OCI-LY3 (cell line): ENCODE measurements around the gene COG3.

Experiments
- EZH2phosphoT487 ChIP-seq: fragments of 200-600 bp; shearing (Covaris generic); IDR thresholded peaks from 2 replicates; pipeline ENCODE4 v1.6.1; 2018; ENCODE audit warnings: antibody characterized with exemption, mixed run types, low read depth
- TF ChIP-seq, protein P1 (sequence below): fragments of 200-600, 300-600 bp; sonication (generic); IDR thresholded peaks from 2 replicates; pipeline ENCODE4 v1.5.1; 2014; ENCODE audit warnings: antibody characterized with exemption, low read length, low read depth

GRCh38 chr13:45417790-45418534, 46.8 kb upstream of the COG3 start, which contains the start of gene SLC25A30:
- TF ChIP-seq, protein P1, sequence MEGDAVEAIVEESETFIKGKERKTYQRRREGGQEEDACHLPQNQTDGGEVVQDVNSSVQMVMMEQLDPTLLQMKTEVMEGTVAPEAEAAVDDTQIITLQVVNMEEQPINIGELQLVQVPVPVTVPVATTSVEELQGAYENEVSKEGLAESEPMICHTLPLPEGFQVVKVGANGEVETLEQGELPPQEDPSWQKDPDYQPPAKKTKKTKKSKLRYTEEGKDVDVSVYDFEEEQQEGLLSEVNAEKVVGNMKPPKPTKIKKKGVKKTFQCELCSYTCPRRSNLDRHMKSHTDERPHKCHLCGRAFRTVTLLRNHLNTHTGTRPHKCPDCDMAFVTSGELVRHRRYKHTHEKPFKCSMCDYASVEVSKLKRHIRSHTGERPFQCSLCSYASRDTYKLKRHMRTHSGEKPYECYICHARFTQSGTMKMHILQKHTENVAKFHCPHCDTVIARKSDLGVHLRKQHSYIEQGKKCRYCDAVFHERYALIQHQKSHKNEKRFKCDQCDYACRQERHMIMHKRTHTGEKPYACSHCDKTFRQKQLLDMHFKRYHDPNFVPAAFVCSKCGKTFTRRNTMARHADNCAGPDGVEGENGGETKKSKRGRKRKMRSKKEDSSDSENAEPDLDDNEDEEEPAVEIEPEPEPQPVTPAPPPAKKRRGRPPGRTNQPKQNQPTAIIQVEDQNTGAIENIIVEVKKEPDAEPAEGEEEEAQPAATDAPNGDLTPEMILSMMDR = no peak
- TF ChIP-seq EZH2phosphoT487 = no peak
